Measurements from ENCODE around the gene NPS.

The NPS gene, protein sequence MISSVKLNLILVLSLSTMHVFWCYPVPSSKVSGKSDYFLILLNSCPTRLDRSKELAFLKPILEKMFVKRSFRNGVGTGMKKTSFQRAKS

DNA sequence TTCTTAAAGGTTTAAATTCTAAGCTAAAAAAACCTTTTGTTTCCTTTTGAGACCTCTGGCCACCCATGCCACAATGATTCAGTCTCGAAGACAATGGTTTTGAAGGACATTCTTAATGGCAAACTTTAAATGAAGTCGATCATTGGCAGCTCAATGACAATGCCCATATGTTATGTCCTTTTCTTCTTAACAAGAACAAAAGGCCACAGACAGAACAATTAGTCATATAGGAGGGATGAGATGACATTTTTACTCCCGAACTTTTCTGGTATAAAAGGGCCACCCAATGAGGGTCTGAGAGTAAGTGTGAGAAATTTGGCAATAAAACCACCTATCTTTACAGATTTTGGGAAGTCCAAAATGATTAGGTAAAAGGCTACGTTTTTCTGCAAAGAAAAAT is at the start of gene NPS:
NPS (plus strand) TSS at position 301 of the 400 bp plus-strand sequence; CDS start at position 361, 60 bp downstream.
- Mint-ChIP-seq H3K27me3 (peaks cover 4% of the 10 kb centered on the region), H3K4me1 (ENCODE audit: low read depth) (no peaks in the 10 kb centered on the region), H3K9me3 (peaks cover 19% of the 10 kb centered on the region), H3K4me3 (no peak within 1 kb of the TSS), H3K27ac (no peak within 1 kb of the TSS), H3K36me3 (ENCODE audit: low read depth) (no peaks in the 10 kb centered on the region)
- DNase-seq, result no peak

DNA sequence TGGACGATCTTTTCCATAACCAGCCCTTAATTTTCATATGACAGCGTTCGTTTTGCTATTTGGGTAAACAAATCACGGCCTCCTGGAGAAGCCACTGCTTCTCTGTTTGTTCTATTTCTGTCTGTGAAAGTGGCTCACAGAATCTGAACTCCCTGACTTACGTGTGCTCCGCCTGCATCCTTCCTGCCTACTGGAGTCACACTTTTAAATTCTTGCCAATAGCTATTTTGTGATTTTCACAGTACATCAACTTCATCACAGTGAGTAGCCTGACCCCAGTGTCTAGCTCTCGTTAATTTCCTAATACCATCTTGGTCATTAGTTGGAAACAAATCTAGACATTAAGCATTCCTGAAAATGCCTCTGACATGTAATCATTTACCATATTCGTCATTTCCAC is 49.0 kb upstream of the NPS start:
- Mint-ChIP-seq H3K4me3 (no peak overlapping the region), H3K36me3 (ENCODE audit: low read depth) (no peaks in the 10 kb centered on the region), H3K4me1 (ENCODE audit: low read depth) (no peaks in the 10 kb centered on the region), H3K27ac (no peak overlapping the region), H3K9me3 (no peaks in the 10 kb centered on the region), H3K27me3 (peaks cover 15% of the 10 kb centered on the region)
- no peak for DNase-seq

DNA sequence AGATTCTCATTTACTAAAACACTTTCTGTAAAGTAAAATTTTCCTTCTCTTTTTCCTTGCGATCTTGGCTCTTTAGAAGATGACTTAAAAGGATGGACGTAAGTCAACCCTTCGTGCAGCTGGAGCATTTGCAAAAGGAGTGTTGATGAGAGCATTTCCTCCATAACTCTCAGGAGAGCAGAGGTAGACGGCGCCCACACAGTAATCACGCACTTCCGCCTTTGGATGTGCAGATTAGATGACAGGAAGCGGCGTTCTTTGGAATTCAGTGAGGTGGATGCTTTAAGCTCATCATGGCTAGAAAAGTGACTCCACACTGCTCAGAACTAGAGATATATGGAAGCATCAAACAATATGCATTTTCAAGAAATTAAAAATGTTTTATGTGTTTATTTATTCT is 43.0 kb upstream of the NPS start:
- Mint-ChIP-seq H3K4me3 (no peak overlapping the region), H3K36me3 (ENCODE audit: low read depth) (no peaks in the 10 kb centered on the region), H3K27me3 (peaks cover 14% of the 10 kb centered on the region), H3K4me1 (ENCODE audit: low read depth) (no peaks in the 10 kb centered on the region), H3K27ac (no peak overlapping the region), H3K9me3 (no peaks in the 10 kb centered on the region)
- DNase-seq, result no peak

DNA sequence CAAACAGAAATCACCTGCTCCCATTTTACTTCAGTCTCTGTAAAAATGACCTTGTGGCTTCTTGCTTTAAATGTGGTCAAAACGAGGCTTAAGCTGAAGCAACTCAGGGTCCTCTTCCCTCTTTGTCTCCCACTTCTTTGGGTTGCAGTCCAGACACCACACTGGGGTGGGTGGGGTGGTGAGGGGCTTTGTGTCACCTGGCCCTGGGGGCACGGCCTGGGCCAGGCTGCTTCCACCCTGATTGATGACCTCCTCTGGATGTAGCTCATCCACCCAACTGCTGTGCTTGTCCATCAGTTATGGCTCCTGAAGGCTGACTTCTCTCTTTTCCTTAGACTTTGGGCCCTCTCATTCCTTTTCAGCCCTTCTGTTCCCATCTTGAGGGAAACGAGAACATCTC is 26.8 kb upstream of the NPS start:
- Mint-ChIP-seq H3K27me3 (no peaks in the 10 kb centered on the region), H3K9me3 (no peaks in the 10 kb centered on the region), H3K4me3 (no peak overlapping the region), H3K36me3 (ENCODE audit: low read depth) (no peaks in the 10 kb centered on the region), H3K27ac (no peak overlapping the region), H3K4me1 (ENCODE audit: low read depth) (no peaks in the 10 kb centered on the region)
- no peak for DNase-seq

DNA sequence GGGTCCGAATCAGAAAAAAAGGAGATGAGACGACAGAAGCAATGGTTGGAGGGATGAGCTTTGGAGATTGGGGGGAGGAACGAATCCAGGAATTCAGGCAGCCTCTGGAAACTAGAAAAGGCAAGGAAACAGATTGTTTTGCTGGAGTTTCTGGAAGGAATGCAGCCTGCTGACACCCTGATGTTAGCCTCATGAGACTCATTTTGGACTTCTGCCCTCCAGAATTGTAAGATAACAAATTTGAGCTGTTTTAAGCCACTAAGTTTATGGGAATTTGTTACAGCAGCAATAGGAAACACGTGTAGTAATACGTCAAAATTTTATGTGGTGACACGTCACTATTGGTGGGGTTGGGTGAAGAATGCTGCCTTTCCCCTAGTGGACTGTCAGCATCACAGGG is 25.6 kb upstream of the NPS start:
- H3K27me3 Mint-ChIP-seq, result no peaks in the 10 kb centered on the region
- H3K27ac Mint-ChIP-seq, result no peak overlapping the region
- no peak overlapping the region for H3K4me3 Mint-ChIP-seq
- no peaks in the 10 kb centered on the region for H3K9me3 Mint-ChIP-seq
- no peaks in the 10 kb centered on the region for H3K36me3 Mint-ChIP-seq (ENCODE audit: low read depth)
- H3K4me1 Mint-ChIP-seq (ENCODE audit: low read depth), result no peaks in the 10 kb centered on the region
- DNase-seq, result no peak

DNA sequence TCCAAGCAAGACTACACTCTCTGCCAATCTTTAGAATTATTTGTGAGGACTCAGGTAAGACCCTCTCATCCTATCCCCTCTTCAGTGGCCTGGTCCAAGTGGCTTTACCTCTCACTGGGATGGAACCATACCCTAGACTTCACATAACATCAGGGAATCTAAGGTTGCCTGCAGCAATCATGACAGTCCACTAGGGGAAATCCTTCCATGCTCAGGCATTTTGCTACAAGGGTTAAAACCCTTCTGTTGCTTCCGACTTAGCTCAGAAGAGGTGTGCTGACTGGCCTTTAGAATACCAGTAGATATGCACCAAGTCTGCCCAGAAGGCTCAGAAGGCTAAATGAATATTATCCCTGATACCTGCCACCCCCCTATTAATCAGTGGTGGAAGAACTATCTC is 24.9 kb upstream of the NPS start:
- no peaks in the 10 kb centered on the region for H3K27me3 Mint-ChIP-seq
- H3K4me1 Mint-ChIP-seq (ENCODE audit: low read depth), result no peaks in the 10 kb centered on the region
- no peak overlapping the region for H3K27ac Mint-ChIP-seq
- H3K36me3 Mint-ChIP-seq (ENCODE audit: low read depth), result no peaks in the 10 kb centered on the region
- H3K4me3 Mint-ChIP-seq, result no peak overlapping the region
- no peaks in the 10 kb centered on the region for H3K9me3 Mint-ChIP-seq
- no peak for DNase-seq

DNA sequence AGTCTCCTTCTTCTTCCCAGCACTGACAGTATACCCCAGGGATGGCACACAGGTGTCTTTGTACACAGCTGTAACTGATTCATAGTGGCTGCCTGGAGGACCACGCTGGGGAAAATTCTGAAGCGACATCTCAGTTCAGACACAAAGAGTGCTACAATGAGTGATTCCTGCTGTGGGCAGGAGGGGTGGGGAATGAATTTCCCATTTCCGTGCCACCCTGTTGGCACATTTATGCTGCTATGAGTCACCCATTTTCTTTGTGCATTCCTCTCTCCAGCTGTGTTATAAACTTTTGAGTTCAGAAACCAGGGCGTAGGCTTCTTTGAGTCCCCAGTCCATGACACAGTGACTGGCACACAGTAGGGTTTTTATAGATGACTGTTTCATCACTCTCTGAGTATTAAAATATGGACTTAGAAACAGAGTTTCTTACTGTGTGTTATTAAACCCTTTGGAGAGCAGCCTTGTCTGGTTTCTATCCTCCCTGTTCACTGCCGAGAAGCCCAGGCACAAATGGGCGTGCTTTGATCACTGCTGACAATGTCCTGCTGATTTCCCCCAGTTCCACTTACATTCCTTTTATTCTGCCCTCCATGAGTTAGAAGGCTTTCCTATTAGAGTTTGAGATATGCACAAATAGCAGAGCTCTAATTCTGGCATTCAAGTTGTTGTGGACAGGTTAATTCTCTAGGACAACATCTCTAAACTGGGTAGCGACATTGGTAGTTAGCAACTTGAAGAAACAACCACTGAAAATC is 24.0 kb upstream of the NPS start:
- no peak overlapping the region for H3K4me3 Mint-ChIP-seq
- H3K27ac Mint-ChIP-seq, result no peak overlapping the region
- H3K27me3 Mint-ChIP-seq, result no peaks in the 10 kb centered on the region
- H3K9me3 Mint-ChIP-seq, result no peaks in the 10 kb centered on the region
- H3K36me3 Mint-ChIP-seq (ENCODE audit: low read depth), result no peaks in the 10 kb centered on the region
- DNase-seq, result no peak
- H3K4me1 Mint-ChIP-seq (ENCODE audit: low read depth), result no peaks in the 10 kb centered on the region

DNA sequence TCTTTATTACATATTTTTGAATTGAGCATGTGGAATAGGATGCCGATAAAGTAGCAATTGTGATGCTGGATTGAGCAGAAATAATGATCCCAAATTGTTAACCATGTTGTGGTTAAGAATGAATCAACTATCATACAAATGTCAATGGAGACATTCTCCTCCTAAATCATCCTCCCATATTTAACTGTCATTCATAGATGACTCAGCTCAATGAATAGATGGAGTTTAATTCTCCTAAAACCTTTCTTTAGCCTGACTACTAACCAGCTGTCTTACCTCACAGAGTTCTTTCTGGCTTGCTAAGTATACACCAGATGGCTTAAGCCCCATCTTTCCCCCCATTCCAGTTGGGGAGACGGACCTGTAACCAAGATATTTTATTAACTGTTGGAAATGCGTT is 23.4 kb upstream of the NPS start:
- Mint-ChIP-seq H3K9me3 (no peaks in the 10 kb centered on the region), H3K4me1 (ENCODE audit: low read depth) (no peaks in the 10 kb centered on the region), H3K27me3 (no peaks in the 10 kb centered on the region), H3K36me3 (ENCODE audit: low read depth) (no peaks in the 10 kb centered on the region), H3K4me3 (no peak overlapping the region), H3K27ac (no peak overlapping the region)
- no peak for DNase-seq

DNA sequence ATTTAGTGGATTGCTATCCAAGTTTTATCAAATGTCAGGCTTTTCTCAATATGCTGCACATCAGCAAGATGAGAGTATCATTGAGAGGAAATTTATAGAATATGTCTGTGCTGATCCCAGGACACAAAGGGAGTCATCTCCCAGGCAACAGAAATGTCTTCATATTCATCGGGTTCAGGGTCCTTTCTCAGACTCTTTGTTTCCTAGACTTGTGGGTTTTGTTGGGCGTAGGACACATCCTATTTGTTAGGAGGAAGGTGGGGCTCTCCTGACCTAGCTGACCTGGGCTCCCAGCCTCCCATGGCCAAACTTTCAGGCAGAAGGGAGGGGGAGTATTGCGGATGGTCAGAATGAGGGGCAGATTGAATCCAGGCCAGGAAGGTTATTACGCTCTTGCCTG is 22.9 kb upstream of the NPS start:
- H3K9me3 Mint-ChIP-seq, result no peaks in the 10 kb centered on the region
- no peaks in the 10 kb centered on the region for H3K27me3 Mint-ChIP-seq
- no peaks in the 10 kb centered on the region for H3K4me1 Mint-ChIP-seq (ENCODE audit: low read depth)
- no peaks in the 10 kb centered on the region for H3K36me3 Mint-ChIP-seq (ENCODE audit: low read depth)
- no peak for DNase-seq
- no peak overlapping the region for H3K4me3 Mint-ChIP-seq
- H3K27ac Mint-ChIP-seq, result no peak overlapping the region

DNA sequence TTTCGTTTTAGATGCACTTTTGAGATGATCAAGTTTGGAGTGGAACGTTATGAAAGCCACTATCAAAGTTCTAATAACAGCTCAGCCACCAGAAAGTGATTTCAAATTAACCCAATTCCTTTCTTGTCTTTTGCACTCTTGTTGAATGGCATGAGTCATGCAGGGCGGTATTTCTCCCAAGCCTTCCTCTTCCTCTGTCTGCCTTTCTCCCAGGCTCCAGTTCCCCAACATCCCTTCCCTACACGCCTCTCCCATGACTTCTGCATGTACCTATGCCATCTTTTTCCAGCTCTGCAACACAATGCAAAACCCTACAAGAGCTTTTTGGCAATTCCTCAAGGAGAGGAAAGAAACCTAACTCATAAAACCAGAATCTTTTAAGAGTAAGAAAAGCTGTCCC is 21.8 kb upstream of the NPS start:
- no peak for DNase-seq
- Mint-ChIP-seq H3K9me3 (no peaks in the 10 kb centered on the region), H3K4me3 (no peak overlapping the region), H3K36me3 (ENCODE audit: low read depth) (no peaks in the 10 kb centered on the region), H3K4me1 (ENCODE audit: low read depth) (no peaks in the 10 kb centered on the region), H3K27me3 (no peaks in the 10 kb centered on the region), H3K27ac (no peak overlapping the region)

DNA sequence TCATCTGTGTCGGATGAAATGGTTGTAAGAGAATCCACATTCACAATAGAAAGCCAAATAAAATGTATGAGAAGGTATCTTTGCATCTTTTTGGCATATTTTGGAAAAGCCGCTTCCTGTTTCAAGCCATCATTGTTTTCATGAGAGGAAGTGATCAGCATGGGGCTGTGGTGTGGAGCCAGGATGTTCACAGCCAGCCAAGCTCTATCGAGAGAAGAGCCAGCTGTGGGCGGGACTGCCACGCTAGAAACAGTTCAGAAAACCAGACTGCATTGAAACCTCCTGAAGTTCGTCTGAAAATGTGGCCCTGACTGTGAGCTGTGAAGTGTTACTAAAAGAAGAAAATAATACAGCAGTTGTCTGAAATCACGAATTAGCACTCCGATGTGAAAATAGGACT is 21.2 kb upstream of the NPS start:
- Mint-ChIP-seq H3K36me3 (ENCODE audit: low read depth) (no peaks in the 10 kb centered on the region), H3K4me1 (ENCODE audit: low read depth) (no peaks in the 10 kb centered on the region), H3K27ac (no peak overlapping the region), H3K27me3 (no peaks in the 10 kb centered on the region), H3K9me3 (no peaks in the 10 kb centered on the region), H3K4me3 (no peak overlapping the region)
- no peak for DNase-seq

DNA sequence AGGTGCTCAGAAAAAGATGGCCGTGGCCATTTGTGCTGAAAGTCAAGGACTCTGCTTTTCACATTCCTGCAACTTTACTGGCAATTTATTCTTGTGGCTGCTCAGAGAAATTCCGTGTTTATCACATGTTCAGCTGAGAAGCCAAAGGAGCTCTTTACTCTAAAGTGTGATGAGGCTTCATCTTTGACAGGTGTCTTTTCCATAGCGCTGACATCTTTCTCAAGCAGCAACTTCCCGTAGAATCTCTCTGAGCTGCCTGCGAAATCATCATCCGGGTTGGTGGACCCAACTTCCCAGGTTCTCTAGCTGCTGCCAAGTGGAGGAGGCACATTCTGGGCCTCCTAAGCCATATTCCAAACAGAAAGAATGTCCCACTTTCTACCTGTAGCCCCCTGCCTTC is 16.9 kb upstream of the NPS start:
- no peak for DNase-seq
- H3K9me3 Mint-ChIP-seq, result no peaks in the 10 kb centered on the region
- no peak overlapping the region for H3K27ac Mint-ChIP-seq
- H3K36me3 Mint-ChIP-seq (ENCODE audit: low read depth), result no peaks in the 10 kb centered on the region
- H3K4me3 Mint-ChIP-seq, result no peak overlapping the region
- no peaks in the 10 kb centered on the region for H3K4me1 Mint-ChIP-seq (ENCODE audit: low read depth)
- no peaks in the 10 kb centered on the region for H3K27me3 Mint-ChIP-seq

DNA sequence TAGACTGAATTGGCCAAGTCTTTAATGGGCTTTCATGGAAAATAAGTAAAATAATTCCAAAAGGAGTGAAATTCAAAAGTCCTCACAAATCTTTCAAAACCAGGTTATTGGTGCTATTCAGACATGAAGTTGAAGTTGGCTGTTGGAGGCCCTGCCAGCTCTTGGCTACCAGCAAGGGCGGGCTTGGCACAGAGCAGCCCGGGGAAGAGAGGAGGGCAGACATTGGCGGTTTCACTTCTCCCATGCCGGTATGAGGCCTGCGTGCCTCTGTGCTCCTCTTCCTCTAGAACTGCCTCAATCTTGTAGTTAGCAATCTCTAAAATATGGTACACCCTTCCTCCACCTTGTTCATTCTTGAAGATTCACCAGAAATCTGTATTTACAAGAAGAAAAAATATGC is 16.4 kb upstream of the NPS start:
- Mint-ChIP-seq H3K27me3 (no peaks in the 10 kb centered on the region), H3K4me3 (no peak overlapping the region), H3K36me3 (ENCODE audit: low read depth) (no peaks in the 10 kb centered on the region), H3K9me3 (no peaks in the 10 kb centered on the region), H3K27ac (no peak overlapping the region), H3K4me1 (ENCODE audit: low read depth) (no peaks in the 10 kb centered on the region)
- DNase-seq, result no peak

DNA sequence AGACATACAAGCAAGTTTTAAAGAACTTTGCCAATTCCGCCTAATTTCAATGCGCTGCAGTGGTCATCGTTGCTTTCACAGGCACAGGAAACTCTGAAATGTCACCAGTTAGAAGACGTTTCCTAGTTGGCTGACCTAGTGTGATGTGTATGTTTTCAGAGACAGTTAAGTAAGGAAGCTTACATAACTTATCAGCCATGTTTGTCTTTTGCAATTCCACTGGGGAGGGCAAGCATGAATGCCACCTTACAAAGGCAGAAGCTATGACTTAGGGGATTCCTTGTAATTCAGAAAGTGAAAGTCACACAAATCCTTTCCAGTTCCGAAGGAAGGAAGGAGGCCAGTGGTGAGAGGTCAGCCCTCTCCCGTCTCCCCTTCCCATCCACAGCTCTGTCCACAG is 15.0 kb upstream of the NPS start:
- Mint-ChIP-seq H3K4me3 (no peak overlapping the region), H3K36me3 (ENCODE audit: low read depth) (no peaks in the 10 kb centered on the region), H3K4me1 (ENCODE audit: low read depth) (no peaks in the 10 kb centered on the region), H3K9me3 (no peaks in the 10 kb centered on the region), H3K27ac (no peak overlapping the region), H3K27me3 (no peaks in the 10 kb centered on the region)
- DNase-seq, result no peak

DNA sequence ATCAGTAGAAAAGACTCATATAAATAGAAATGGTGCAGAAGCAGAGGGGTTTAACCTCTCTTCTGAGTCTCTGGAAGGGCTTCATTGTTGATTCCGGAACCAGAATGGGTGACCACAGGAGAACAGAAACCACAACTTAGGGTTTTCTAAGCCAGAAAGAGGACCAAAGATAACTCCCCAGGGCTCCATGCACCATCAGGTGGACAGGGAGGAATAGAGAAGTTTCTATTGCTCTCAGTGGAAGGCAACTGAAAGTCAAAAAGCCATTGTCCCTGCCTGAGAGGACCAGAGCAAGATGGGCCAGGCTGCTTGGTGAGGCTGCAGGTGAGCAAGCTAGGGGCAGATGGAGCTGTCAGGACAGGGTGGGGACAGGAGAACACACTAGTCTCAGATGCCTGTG is 14.6 kb upstream of the NPS start:
- Mint-ChIP-seq H3K27ac (no peak overlapping the region), H3K4me1 (ENCODE audit: low read depth) (no peaks in the 10 kb centered on the region), H3K9me3 (no peaks in the 10 kb centered on the region), H3K36me3 (ENCODE audit: low read depth) (no peaks in the 10 kb centered on the region), H3K27me3 (no peaks in the 10 kb centered on the region), H3K4me3 (no peak overlapping the region)
- no peak for DNase-seq
